PC-9 (cell line): ENCODE data around the gene DCN.
"Not testable (repeated sequence)": the region's sequence is repeated elsewhere in the genome, so short reads cannot be mapped to it uniquely, and the experiment has no call there.

Experiments
- CTCF ChIP-seq: fragments of 200-600 bp; sonication (generic); conservative IDR thresholded peaks from 2 replicates; pipeline ENCODE4 v1.6.1; 2017; ENCODE audit warnings: mixed run types, antibody characterized with exemption, mild to moderate bottlenecking, moderate library complexity
- EZH2 ChIP-seq: fragments of 200-600 bp; sonication (generic); IDR thresholded peaks from 2 replicates; pipeline ENCODE4 v1.8.0; 2017; ENCODE audit warnings: antibody characterized with exemption, low read depth

- TF ChIP-seq CTCF, EZH2: not testable (repeated sequence)
These were observed 24.7 kb upstream of the DCN start for GRCh38 chr12:91207301-91207700.
